HG03457 (cell line): ENCODE data around the gene ADAT2.

Experiments
- ATAC-seq: cut with Tn5 transposase; IDR thresholded peaks from one replicate; pipeline ENCODE4 v1.9.1; 2021; ENCODE audit warnings: moderate number of reproducible peaks; ENCODE audit not compliant: unreplicated experiment

Gene ADAT2

DNA sequence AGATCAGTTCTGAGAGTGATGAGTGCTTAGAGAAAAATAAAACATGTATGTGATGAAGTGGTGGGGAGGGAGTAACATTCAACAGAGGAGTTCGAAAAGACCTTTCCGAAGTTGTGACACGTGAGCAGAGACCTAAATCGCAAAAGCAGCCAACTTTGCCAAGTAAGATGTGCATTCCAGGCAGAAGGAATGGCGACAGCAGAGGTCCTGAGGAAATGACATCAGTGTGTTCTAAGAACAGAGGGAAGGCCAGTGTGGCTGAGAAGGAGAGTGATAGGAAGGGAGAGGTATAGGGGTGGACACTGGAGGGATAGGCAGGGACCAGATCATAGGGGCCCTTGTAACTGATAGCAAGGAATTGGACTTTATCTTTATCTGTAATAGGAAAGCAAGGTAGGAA is 51.3 kb downstream of the ADAT2 start:
- ATAC-seq = no peak

DNA sequence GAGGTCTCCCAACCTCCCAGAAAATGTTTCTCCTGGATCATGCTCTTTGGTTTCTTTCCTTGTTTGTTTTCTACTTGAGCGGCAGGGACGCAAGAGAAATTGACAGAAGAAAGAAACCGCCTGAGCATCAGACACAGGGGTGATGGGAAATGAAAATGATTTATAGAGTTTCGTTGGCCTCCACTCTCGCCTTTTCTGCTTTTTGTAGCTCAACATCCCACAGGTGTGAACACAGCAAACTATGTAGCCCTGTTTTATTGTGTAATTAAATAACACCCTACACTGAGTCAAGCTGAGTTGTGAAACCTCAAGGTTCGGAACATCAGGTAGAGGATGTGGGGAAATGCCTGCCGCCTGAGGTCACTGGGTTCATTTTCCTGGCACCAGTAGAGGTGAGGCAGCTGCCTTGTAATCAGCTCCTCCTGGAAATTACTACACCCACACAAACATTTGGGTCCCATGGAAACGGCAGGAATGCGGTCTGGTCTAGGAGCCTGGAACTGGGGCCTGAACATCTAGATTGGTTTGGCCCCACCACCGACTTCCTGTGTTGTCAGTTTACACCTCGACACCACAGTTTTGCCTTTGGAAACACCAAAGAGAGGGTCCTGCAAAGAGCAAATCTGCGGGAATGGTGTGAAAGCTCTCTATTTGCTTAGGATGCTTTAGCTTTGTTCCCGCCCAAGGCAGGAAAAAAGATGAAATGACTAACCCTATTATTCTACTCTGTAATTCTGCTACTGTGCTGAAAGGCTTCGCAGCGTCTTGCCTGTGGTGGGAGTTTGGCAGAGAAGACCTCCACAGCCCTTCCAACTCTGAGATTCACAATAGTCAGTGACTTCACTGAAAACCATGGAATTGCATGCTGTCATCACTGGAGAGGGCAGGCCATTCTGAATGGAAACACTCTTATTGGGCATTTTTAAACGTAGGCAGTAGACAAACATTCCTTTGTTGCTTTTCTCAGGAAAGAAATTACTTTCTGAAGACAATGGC is 53.0 kb downstream of the ADAT2 start:
- ATAC-seq = no peak

DNA sequence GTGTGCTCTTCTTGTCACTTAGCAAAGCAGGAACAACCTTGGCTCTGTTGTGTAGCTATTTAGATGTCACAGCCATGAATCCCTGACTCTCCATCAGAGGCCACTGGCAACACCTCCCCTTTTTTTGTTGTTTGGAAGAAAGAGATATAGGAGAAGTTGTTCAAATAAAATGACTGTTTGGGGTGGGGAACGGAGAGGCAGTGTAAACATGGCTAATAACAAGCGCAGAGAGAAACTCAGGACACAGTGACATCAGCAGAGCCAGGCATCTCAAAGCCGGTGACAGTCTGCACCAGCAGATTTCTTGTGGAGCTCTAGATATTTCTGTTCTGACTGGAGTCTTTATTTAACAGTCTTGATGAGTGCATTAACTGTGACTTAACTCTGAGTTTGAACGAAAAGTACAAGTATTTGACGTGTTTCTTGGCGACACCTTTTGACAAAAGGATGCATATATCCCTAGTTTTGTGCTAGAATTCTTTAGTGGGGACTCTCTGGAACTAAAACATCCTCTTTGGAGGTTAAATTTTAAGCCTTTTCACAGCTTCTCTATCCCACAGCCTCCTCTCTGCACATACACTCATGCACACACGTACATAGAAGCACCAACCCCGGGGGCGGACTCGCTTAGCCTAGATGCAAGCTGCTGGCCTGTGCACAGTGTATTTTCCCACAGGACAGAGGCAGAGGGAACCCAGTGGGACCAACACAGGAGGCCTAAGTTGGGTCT is 53.8 kb downstream of the ADAT2 start:
- no peak for ATAC-seq

DNA sequence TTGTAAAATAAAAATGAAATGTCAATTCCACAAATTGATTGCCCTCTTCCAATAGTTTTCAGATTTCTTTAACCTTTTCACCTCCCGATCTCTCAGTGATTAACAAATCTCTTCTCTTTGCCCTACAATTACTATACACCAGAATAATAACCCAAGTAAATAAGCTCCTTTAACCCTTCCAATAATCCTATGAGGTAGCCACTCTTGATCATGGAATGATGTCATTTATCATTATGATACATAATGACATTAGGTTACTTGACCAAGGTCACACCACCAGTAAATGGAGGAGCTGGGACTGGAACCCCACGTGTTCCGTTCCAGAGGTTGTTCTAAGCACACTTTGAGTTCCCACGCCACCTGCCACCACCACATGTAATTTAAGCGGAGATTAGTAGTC is 54.8 kb downstream of the ADAT2 start:
- no peak for ATAC-seq

DNA sequence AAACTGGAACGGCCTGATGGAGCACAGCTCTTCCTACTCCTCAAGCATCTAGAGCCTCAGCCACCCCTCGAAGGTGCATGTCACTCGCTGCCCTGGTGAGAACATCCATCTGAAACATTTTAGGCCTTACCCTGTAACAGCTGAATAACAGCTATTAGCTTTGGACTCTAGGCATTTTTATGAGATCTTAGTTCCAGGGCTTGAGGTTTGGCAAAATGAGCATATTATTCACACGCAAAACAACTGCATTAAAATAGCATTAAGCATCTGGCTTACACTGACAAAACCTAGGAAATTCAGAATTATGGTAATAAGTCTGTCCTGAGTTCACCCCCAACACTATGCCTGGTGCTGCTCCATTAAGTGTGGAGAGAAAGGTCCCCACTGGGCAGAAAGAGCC is 56.1 kb downstream of the ADAT2 start:
- no peak for ATAC-seq

DNA sequence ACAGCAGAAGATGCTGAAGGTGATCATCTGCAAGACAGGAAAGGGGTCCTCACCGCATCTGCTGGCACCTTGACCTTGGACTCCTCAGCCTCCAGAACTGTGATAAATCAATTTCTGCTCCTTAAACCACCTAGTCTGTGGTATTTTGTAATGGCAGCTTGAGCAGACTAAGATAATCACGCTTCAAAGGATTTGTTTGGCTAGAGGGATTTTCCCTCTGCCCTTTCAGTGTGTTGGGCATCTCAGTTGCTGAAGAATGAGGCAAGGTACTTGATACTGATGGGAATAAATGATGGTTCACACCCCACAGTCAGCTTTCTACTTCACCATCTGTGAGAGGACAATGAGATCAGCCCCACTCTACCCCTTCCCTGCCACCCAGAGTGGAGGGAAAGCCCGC is 60.2 kb downstream of the ADAT2 start:
- no peak for ATAC-seq

DNA sequence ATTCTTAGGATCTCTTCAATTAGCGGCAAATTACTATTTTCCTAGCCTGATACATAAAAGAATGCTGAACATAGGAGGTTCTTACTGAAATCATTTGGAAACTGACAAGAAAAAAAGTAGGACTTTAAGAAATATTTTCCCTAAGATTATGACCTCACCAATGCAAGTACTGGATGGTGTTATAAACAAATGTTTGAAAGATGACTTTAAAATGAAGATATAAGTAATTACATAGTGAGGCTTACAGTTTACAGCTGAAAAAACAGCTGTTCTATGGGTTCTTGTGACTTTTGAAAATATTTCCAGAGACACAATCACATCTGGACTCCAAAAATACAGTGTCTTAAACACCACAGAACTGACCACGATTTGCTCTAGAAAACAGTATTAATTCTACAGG is 64.9 kb downstream of the ADAT2 start:
- ATAC-seq = no peak

DNA sequence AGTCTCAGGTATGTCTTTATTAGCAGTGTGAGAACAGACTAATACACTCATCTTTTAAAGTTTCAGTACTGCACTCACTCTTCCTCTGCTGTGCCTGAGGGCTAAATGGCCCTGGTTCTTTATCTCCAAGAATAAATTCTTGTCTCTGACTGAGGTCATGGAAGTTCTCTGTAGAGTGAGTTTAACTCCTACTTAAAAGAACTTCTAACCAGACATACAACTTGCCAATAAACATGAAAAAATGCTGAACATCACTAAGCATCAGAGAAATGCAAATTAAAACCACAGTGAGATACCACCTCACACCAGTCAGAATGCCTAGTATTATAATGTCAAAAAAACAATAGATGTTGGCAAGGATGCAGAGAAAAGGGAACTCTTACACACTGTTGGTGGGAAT is 73.6 kb downstream of the ADAT2 start:
- ATAC-seq = no peak

DNA sequence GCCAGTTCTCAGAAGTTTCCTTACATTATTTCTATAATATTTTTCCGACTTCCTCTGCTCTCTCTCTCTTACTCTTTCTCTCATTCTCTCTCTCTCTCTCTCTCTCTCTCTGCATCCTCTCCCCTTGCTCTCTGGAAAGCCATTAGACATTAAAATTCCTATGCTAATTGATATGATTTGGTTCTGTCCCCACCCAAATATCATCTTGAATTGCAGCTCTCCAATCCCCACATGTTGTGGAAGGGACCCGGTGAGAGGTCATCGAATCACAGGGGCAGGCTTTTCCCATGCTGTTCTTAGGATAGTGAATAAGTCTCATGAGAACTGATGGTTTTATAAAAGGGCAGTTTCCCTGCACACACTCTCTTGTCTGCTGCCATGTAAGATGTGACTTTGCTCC is 74.1 kb downstream of the ADAT2 start:
- ATAC-seq = no peak

DNA sequence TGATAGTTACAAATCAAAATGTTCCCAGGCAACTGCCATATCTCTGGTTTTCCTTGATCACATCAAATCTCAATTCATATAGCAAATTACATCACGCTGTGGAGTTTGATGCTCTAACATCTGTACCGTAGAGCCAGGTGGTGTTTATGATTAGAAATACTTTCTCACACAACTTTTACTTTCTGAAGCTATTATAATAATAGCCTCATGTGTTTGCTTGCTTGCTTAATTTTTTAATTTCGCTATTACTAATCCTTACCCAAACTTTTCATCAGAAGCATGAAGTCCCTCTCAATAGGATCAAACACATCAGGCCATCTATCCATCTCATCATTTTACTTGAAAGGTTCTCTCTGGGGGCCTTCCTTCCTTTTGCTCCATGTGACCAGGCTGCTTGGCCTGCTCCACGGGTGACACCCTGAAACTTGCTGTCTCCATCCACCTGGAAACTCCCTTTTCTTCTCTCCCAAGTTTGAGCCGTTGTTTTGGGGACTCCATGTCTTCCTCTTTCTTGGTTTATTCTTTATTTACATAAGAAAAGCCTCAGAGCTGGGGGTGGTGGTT is 75.4 kb downstream of the ADAT2 start:
- ATAC-seq = no peak

DNA sequence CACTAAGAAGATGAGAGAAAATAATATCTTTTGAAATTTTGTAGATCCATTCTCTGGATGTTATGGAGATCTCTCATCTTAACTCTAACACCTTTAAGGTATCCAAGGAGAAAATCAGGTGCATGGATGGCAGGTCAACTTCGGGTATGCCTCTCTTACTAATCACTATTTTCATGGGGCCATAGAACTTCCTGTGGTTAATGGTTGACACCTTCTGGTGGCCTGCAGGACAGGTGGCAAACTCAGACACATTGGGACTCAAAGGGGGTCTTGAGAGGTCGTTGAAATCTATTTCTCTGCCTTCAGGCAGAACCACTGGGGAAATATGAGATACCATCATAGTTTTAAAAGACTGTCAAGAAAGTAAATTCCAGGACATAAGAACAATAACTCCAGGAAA is 76.5 kb downstream of the ADAT2 start:
- ATAC-seq = no peak
